Activated CD8-positive, alpha-beta memory T cell treated with anti-CD3 and anti-CD28 coated beads, Interleukin-2, amount 10 ng/mL, durations not matched to agents 7 days and 5 days (primary cell): Measurements from ENCODE around the gene SOHLH1. TPM values are rescaled to one million over a fixed set of nuclear protein-coding genes. Genes with fewer than 3 reads are reported as not detected.

ENCODE experiments used
- total RNA-seq, 2 experiments: library from RNA; stranded (reverse); gene quantifications; one replicate each; pipeline ENCODE4 v1.2.3, GENCODE V29; 2021

The SOHLH1 gene
- total RNA-seq, 2 experiments from 2014 or later, result not detected

Other genes with a start within 250 kb of the SOHLH1 start
- gene PPP1R26, start 219.7 kb downstream of the SOHLH1 start, total RNA-seq, result under 1 TPM; 0.18 to 0.28 TPM
- 10 to 100 TPM; 34.7 to 38.0 TPM for gene MRPS2, start 198.8 kb downstream of the SOHLH1 start, total RNA-seq
- gene LCN1, start 178.0 kb downstream of the SOHLH1 start, total RNA-seq, result not detected
- gene OBP2A, start 153.4 kb downstream of the SOHLH1 start, total RNA-seq, result not detected
- not detected for gene PAEP, start 137.7 kb downstream of the SOHLH1 start, total RNA-seq
- gene GLT6D1, start 59.9 kb downstream of the SOHLH1 start, total RNA-seq, result not detected
- not detected for gene LCN9, start 36.2 kb downstream of the SOHLH1 start, total RNA-seq
- gene KCNT1, start 2.7 kb upstream of the SOHLH1 start, total RNA-seq, result not detected
- 10 to 100 TPM; 20.3 to 22.7 TPM for gene CAMSAP1, start 208.1 kb upstream of the SOHLH1 start, total RNA-seq